A549 (cell line): ENCODE results near the gene OR6B1. TPM values are rescaled to one million over a fixed set of nuclear protein-coding genes. Genes with fewer than 3 reads are reported as not detected.

Experiments used
- ATAC-seq, 2 experiments: fragments of 200-7000 bp in 1 of 2; fragments of >200 bp in 1 of 2; cut with Nextera tagmentation in 1 of 2; cut with Tn5 transposase in 1 of 2; 3 replicates each; pipeline versions ENCODE4 v1.8.0 to v1.9.1; 2018 to 2020; ENCODE audit warnings: mild to moderate bottlenecking in 1 of 2, moderate library complexity in 1 of 2
- CTCF ChIA-PET: fragments of 300-600 bp; sonication (Branson Sonifier 250); formaldehyde crosslinking; extraction: SDS; loops from one replicate; lab custom pipeline; 2021; ENCODE audit warnings: antibody characterized with exemption, inconsistent platforms; lab: Yijun Ruan, JAX
- POLR2A ChIA-PET: fragments of 350-600 bp; formaldehyde crosslinking; extraction: SDS; loops from one replicate; lab custom pipeline; 2021; ENCODE audit warnings: antibody characterized with exemption, inconsistent platforms; lab: Yijun Ruan, JAX
- DNase-seq, 2 experiments: peaks; one replicate each; pipeline versions ENCODE4 v3.0.0 to v3.0.0-alpha.2; 2011 to 2016; ENCODE audit warnings: low read depth in 1 of 2, low spot score in 1 of 2
- FAIRE-seq: peaks from 2 replicates; lab custom pipeline; 2011; peaks lifted over from hg19 to GRCh38; lab: Jason Lieb, UNC
- H3K27ac ChIP-seq, 2 experiments: fragments of >200 bp; sonication (Bioruptor Twin); formaldehyde crosslinking; 3 replicates each; pipeline ENCODE4 v1.5.1; 2016 to 2017
- H3K4me1 ChIP-seq: fragments of >200 bp; sonication (Bioruptor Twin); formaldehyde crosslinking; 3 replicates; pipeline ENCODE4 v1.6.1; 2016
- H3K4me2 ChIP-seq: fragments of >200 bp; sonication (Bioruptor Twin); formaldehyde crosslinking; 3 replicates; pipeline ENCODE4 v1.6.1; 2016
- H3K4me3 ChIP-seq: fragments of >200 bp; sonication (Bioruptor Twin); formaldehyde crosslinking; 3 replicates; pipeline ENCODE4 v1.5.1; 2016
- H3K9me3 ChIP-seq: fragments of >200 bp; sonication (Bioruptor Twin); formaldehyde crosslinking; 3 replicates; pipeline ENCODE4 v1.6.1; 2016
- BCL3 ChIP-seq: fragments of >200 bp; sonication (Bioruptor Twin); formaldehyde crosslinking; IDR thresholded peaks from 3 replicates; pipeline ENCODE4 v1.6.1; 2016
- CBX2 ChIP-seq: fragments of 200-600 bp; sonication (generic); IDR thresholded peaks from 2 replicates; pipeline ENCODE4 v1.6.1; 2016; ENCODE audit warnings: low read depth, mild to moderate bottlenecking, borderline replicate concordance
- CEBPB ChIP-seq, 2 experiments: fragments of >200 bp in 1 of 2; sonication (Bioruptor Twin) in 1 of 2; formaldehyde crosslinking in 1 of 2; IDR thresholded peaks; 2 replicates each; pipeline ENCODE4 v1.6.1; 2012 to 2016
- CHD4 ChIP-seq: fragments of 200-600 bp; sonication (generic); IDR thresholded peaks from 2 replicates; pipeline ENCODE4 v1.6.1; 2016; ENCODE audit warnings: antibody characterized with exemption, mild to moderate bottlenecking, borderline replicate concordance
- E2F6 ChIP-seq: IDR thresholded peaks from 2 replicates; pipeline ENCODE4 v1.6.1; 2012; ENCODE audit warnings: low read depth, borderline replicate concordance
- EHMT2 ChIP-seq: fragments of 200-600 bp; sonication (generic); IDR thresholded peaks from 2 replicates; pipeline ENCODE4 v1.6.1; 2016; ENCODE audit warnings: antibody characterized with exemption, low read depth, mild to moderate bottlenecking, moderate library complexity
- EP300 ChIP-seq, 2 experiments: fragments of >200 bp; sonication (Bioruptor Twin); formaldehyde crosslinking; IDR thresholded peaks; 2 replicates in 1 of 2; 3 replicates in 1 of 2; pipeline ENCODE4 v1.6.1; 2016 to 2017
- FOSL2 ChIP-seq, 2 experiments: fragments of 450-650 bp in 1 of 2; fragments of >200 bp in 1 of 2; sonication (Bioruptor Twin) in 1 of 2; formaldehyde crosslinking; IDR thresholded peaks; 2 replicates each; pipeline versions ENCODE4 v1.5.0 to v1.6.1; 2016 to 2020; ENCODE audit warnings: mild to moderate bottlenecking in 1 of 2, moderate library complexity in 1 of 2
- FOXS1 ChIP-seq: fragments of 250-450 bp; sonication (Bioruptor Pico); IDR thresholded peaks from 2 replicates; pipeline ENCODE4 v1.5.0; 2020; ENCODE audit warnings: mild to moderate bottlenecking, moderate library complexity
- HOXA7 ChIP-seq: fragments of 250-450 bp; sonication (Bioruptor Pico); IDR thresholded peaks from 2 replicates; pipeline ENCODE4 v1.5.0; 2020; ENCODE audit warnings: mild to moderate bottlenecking, moderate library complexity
- HOXB5 ChIP-seq: fragments of 250-450 bp; sonication (Bioruptor Pico); IDR thresholded peaks from 2 replicates; pipeline ENCODE4 v1.5.0; 2020; ENCODE audit warnings: mild to moderate bottlenecking, moderate library complexity
- JUN ChIP-seq, 2 experiments: fragments of >200 bp; sonication (Bioruptor Twin); formaldehyde crosslinking; IDR thresholded peaks; 2 replicates in 1 of 2; 3 replicates in 1 of 2; pipeline ENCODE4 v1.6.1; 2016 to 2017
- MAX ChIP-seq: IDR thresholded peaks from 2 replicates; pipeline ENCODE4 v1.6.1; 2012
- MAZ ChIP-seq: fragments of 150-350 bp; IDR thresholded peaks from 2 replicates; pipeline ENCODE4 v1.6.1; 2014; ENCODE audit warnings: antibody characterized with exemption, low read depth, low read length, borderline replicate concordance
- NPAS2 ChIP-seq: fragments of 250-450 bp; sonication (Bioruptor Pico); IDR thresholded peaks from 2 replicates; pipeline ENCODE4 v1.8.0; 2022; ENCODE audit warnings: mild to moderate bottlenecking, moderate library complexity, borderline replicate concordance
- POLR2AphosphoS2 ChIP-seq: conservative IDR thresholded peaks from 2 replicates; pipeline ENCODE4 v1.6.1; 2012; ENCODE audit warnings: low read length, improper control_type of control experiment, inconsistent platforms
- RAD21 ChIP-seq, 2 experiments: fragments of >200 bp in 1 of 2; sonication (Bioruptor Twin) in 1 of 2; formaldehyde crosslinking in 1 of 2; IDR thresholded peaks in 1 of 2; conservative IDR thresholded peaks in 1 of 2; 2 replicates in 1 of 2; 3 replicates in 1 of 2; pipeline ENCODE4 v1.6.1; 2012 to 2018; ENCODE audit warnings: inconsistent platforms in 1 of 2
- RCOR1 ChIP-seq: fragments of 150-350 bp; IDR thresholded peaks from 2 replicates; pipeline ENCODE4 v1.6.1; 2014; ENCODE audit warnings: antibody characterized with exemption, low read length, low read depth
- REST ChIP-seq: fragments of 200-600 bp; sonication (generic); IDR thresholded peaks from 2 replicates; pipeline ENCODE4 v1.6.1; 2016; ENCODE audit warnings: antibody characterized with exemption, mild to moderate bottlenecking, moderate library complexity
- RFX5 ChIP-seq: fragments of 450-650 bp; IDR thresholded peaks from 2 replicates; pipeline ENCODE4 v1.7.1; 2014; ENCODE audit warnings: antibody characterized with exemption, mild to moderate bottlenecking, moderate library complexity
- SREBF2 ChIP-seq: fragments of 450-650 bp; IDR thresholded peaks from 2 replicates; pipeline ENCODE4 v1.6.1; 2014; ENCODE audit warnings: mild to moderate bottlenecking, moderate library complexity
- TFCP2L1 ChIP-seq: fragments of 250-450 bp; sonication (Bioruptor Pico); IDR thresholded peaks from 2 replicates; pipeline ENCODE4 v1.5.0; 2021; ENCODE audit warnings: mild to moderate bottlenecking
- TP53 ChIP-seq: fragments of 250-450 bp; sonication (Bioruptor Pico); IDR thresholded peaks from 2 replicates; pipeline ENCODE4 v1.5.0; 2021; ENCODE audit warnings: mild to moderate bottlenecking, moderate library complexity
- USF2 ChIP-seq: fragments of 450-650 bp; IDR thresholded peaks from 2 replicates; pipeline ENCODE4 v1.6.1; 2014; ENCODE audit warnings: antibody characterized with exemption
- ZNF302 ChIP-seq: fragments of 250-450 bp; sonication (Bioruptor Pico); IDR thresholded peaks from 2 replicates; pipeline ENCODE4 v1.9.0; 2021; ENCODE audit warnings: inconsistent platforms, mild to moderate bottlenecking, moderate library complexity
- ZSCAN20 ChIP-seq: fragments of 250-450 bp; sonication (Bioruptor Pico); IDR thresholded peaks from 2 replicates; pipeline ENCODE4 v1.8.0; 2022; ENCODE audit warnings: mild to moderate bottlenecking, moderate library complexity
- WGBS: methylation state at CpG from one replicate; pipeline ENCODE4 v1.1.6; 2017; ENCODE audit errors: missing lambda C conversion rate; 5-methylcytosine and 5-hydroxymethylcytosine counted together
- polyA plus RNA-seq, 4 experiments: library from polyadenylated mRNA; depleted of rRNA in 3 of 4; stranded (reverse); fragments of >200 nt; fragmentation: RNase III in 1 of 4; extraction: RNeasy Plus Mini Kit Qiagen cat#74134 plus additional on column Dnase treatment in 1 of 4; gene quantifications; 2 replicates in 3 of 4; 3 replicates in 1 of 4; pipeline ENCODE4 v1.2.3, GENCODE V29; 2011 to 2017

OR6B1 gene
- polyA plus RNA-seq, 2 of the 4 experiments (the other 2 are of a cell fraction), result not detected

- no peak overlapping the region for H3K4me3 ChIP-seq
- no peaks in the 10 kb centered on the region for H3K4me1 ChIP-seq
- DNase-seq (no peak), FAIRE-seq (no peak), ATAC-seq (no peak)
- 0 out of 3 replicates have a peak, but pooled peaks cover 5% of the 10 kb centered on the region for H3K9me3 ChIP-seq
- no peak overlapping the region for H3K4me2 ChIP-seq
- ChIA-PET CTCF (no interaction called here), POLR2A (no interaction called here)
- H3K27ac ChIP-seq, result no peak overlapping the region
- no peak for TF ChIP-seq BCL3
- TF ChIP-seq TFCP2L1 (CRISPR knock-in tag), result no peak
- no peak for TF ChIP-seq RAD21 (conservative IDR thresholded peaks at IDR 0.05 in 1 of 2, IDR thresholded peaks at IDR 0.05 in 1 of 2)
- TF ChIP-seq NPAS2 (CRISPR knock-in tag), result no peak
- TF ChIP-seq TP53 (CRISPR knock-in tag), result no peak
- no peak for TF ChIP-seq E2F6
- TF ChIP-seq CHD4, result no peak
- no peak for TF ChIP-seq POLR2AphosphoS2
- TF ChIP-seq FOXS1 (CRISPR knock-in tag), result no peak
- no peak for TF ChIP-seq MAX
- no peak for TF ChIP-seq SREBF2
- TF ChIP-seq USF2, result no peak
- no peak for TF ChIP-seq RFX5
- no peak for TF ChIP-seq FOSL2 (IDR thresholded peaks at IDR 0.05)
- no peak for TF ChIP-seq FOSL2 (CRISPR knock-in tag; IDR thresholded peaks at IDR 0.05)
- no peak for TF ChIP-seq CEBPB (IDR thresholded peaks at IDR 0.05)
- no peak for TF ChIP-seq RCOR1
- TF ChIP-seq EP300 (IDR thresholded peaks at IDR 0.05), result no peak
- no peak for TF ChIP-seq JUN (IDR thresholded peaks at IDR 0.05)
These were observed 12.6 kb upstream of the OR6B1 start for GRCh38 chr7:143987513-143987912.

GRCh38 chr7:143988976-143989745, 11.0 kb upstream of the OR6B1 start:
- no peak for TF ChIP-seq ZNF302 (CRISPR knock-in tag)
- TF ChIP-seq CBX2, result no peak
- no peak for TF ChIP-seq POLR2AphosphoS2
- no peak for TF ChIP-seq HOXA7 (CRISPR knock-in tag)
- TF ChIP-seq TFCP2L1 (CRISPR knock-in tag), result no peak
- TF ChIP-seq ZSCAN20 (CRISPR knock-in tag), result no peak
- no peak for TF ChIP-seq HOXB5 (CRISPR knock-in tag)
- TF ChIP-seq EHMT2, result no peak
- TF ChIP-seq CHD4, result no peak
- TF ChIP-seq MAZ, result no peak
- no peak for TF ChIP-seq REST
- no peak for FAIRE-seq
- CTCF ChIA-PET, result no interaction called here
- H3K4me3 ChIP-seq, result no peak overlapping the region
- WGBS, result 53% methylated on average over 5 of the region's 5 CpGs
- POLR2A ChIA-PET, result no interaction called here
- no peaks in the 10 kb centered on the region for H3K4me1 ChIP-seq
- DNase-seq, result no peak
- 0 out of 3 replicates have a peak, but pooled peaks cover 5% of the 10 kb centered on the region for H3K9me3 ChIP-seq
- no peak overlapping the region for H3K27ac ChIP-seq
- no peak for ATAC-seq
- no peak overlapping the region for H3K4me2 ChIP-seq
